Gastroesophageal sphincter (tissue), 3 donors: ENCODE measurements around the gene FUT2.

Source experiments
- EP300 ChIP-seq: sonication (generic); formaldehyde crosslinking; IDR thresholded peaks from one replicate; pipeline ENCODE4 v1.6.1; 2017; ENCODE audit warnings: antibody characterized with exemption, mild to moderate bottlenecking
- POLR2A ChIP-seq, 2 donors: fragments of 450-650 bp; IDR thresholded peaks; one replicate each; pipeline ENCODE4 v1.6.1; 2017; ENCODE audit warnings: antibody characterized with exemption in 2 of 2, mild to moderate bottlenecking in 2 of 2, moderate library complexity in 1 of 2
- POLR2AphosphoS5 ChIP-seq: sonication (generic); formaldehyde crosslinking; IDR thresholded peaks from one replicate; pipeline ENCODE4 v1.6.1; 2017; ENCODE audit warnings: antibody characterized with exemption
- TF ChIP-seq, protein P1 (sequence below), 4 experiments: fragments of 200-600 bp in 2 of 4; fragments of 450-650 bp in 2 of 4; sonication (generic) in 1 of 4; IDR thresholded peaks; one replicate each; pipeline ENCODE4 v1.5.1; 2017 to 2019; ENCODE audit warnings: antibody characterized with exemption in 4 of 4, mild to moderate bottlenecking in 2 of 4, moderate library complexity in 2 of 4

DNA sequence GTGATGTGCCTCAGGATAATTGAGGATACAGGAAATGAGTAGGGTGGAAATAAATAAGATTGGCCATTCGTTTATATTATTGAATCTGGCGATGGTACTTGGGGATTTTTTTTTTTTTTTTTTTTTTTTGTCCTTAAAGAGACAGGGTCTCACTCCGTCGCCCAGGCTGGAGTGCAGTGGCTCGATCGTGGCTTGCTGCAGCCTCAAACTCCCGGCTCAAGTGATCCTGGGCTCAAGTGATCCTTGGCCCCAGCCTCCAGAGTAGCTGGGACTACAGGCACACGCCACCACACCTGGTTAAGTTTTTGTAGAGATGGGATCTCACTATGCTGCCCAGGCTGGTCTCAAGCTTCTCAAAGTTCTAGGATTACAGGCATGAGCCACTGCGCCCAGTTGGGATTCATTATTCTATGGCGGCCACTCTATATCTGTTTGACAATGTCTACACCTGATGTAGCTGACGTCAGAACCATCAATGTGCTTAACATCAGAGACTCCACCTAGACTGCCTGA lies 26.5 kb downstream of the FUT2 start:
- no peak for TF ChIP-seq POLR2AphosphoS5
- no peak for TF ChIP-seq POLR2A (IDR thresholded peaks at IDR 0.05)
- TF ChIP-seq, protein P1, sequence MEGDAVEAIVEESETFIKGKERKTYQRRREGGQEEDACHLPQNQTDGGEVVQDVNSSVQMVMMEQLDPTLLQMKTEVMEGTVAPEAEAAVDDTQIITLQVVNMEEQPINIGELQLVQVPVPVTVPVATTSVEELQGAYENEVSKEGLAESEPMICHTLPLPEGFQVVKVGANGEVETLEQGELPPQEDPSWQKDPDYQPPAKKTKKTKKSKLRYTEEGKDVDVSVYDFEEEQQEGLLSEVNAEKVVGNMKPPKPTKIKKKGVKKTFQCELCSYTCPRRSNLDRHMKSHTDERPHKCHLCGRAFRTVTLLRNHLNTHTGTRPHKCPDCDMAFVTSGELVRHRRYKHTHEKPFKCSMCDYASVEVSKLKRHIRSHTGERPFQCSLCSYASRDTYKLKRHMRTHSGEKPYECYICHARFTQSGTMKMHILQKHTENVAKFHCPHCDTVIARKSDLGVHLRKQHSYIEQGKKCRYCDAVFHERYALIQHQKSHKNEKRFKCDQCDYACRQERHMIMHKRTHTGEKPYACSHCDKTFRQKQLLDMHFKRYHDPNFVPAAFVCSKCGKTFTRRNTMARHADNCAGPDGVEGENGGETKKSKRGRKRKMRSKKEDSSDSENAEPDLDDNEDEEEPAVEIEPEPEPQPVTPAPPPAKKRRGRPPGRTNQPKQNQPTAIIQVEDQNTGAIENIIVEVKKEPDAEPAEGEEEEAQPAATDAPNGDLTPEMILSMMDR (IDR thresholded peaks at IDR 0.05) = no peak
- TF ChIP-seq EP300 = no peak
